ENCODE measurements around the gene FUT3.

FUT3 gene

GRCh38 chr19:5814852-5815246 is 36.4 kb downstream of the FUT3 start:
- FAIRE-seq: no peak
- DNase-seq (ENCODE audit: insufficient read length, low spot score): no peak
- no peak for TF ChIP-seq CTCF (IDR thresholded peaks at IDR 0.05; ENCODE audit: insufficient read depth, missing control alignments)

GRCh38 chr19:5814123-5814851 is 37.0 kb downstream of the FUT3 start:
- DNase-seq (ENCODE audit: insufficient read length, low spot score): no peak
- TF ChIP-seq CTCF (IDR thresholded peaks at IDR 0.05; ENCODE audit: insufficient read depth, missing control alignments): no peak
- FAIRE-seq: no peak

- TF ChIP-seq CTCF (IDR thresholded peaks at IDR 0.05; ENCODE audit: insufficient read depth, missing control alignments): no peak
- no peak for FAIRE-seq
Measured at GRCh38 chr19:5811117-5811516, 40.1 kb downstream of the FUT3 start.

DNA sequence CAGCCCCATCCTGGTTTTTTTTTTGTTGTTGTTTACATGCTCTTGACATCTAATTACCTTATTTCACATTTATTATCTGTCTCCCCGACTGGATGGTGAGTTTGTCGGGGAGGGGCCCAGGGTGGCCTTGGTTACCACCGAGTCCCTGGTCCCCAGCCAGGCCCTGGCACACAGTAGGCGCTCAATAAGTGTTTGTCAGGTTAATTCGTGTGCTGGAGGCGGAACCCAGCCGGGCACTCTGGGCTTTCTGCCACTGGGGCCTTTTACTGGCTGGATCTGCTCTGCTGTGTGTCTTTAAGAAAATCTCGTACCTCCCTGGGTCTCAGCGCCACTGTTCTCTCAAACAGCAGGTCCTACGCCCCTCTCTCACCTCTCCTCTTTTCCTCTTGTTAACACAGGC is 41.8 kb downstream of the FUT3 start:
- no peak for TF ChIP-seq CTCF (IDR thresholded peaks at IDR 0.05; ENCODE audit: insufficient read depth, missing control alignments)
- DNase-seq (ENCODE audit: insufficient read length, low spot score) (no peak), FAIRE-seq (no peak)

More at GRCh38 chr19:5811117-5811516, 40.1 kb downstream of the FUT3 start:
- no peak for DNase-seq (ENCODE audit: insufficient read length, low spot score)

DNA sequence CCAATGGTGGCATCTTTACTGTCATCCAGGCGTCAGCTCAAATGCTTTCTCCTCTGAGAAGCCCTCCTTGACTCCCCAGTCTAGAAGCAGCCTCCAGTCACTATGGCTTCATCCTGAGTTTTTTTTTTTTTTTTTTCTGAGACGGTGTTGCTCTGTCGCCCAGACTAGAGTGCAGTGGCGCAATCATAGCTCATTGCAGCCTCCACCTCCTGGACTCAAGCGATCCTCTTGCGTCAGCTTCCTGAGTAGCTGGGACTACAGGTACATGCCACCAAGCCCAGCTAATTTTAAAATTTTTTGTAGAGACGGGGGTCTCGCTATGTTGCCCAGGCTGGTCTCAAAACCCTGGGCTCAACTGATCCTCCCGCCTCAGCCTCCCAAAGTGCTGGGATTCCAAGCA is 42.2 kb downstream of the FUT3 start:
- TF ChIP-seq CTCF (IDR thresholded peaks at IDR 0.05; ENCODE audit: insufficient read depth, missing control alignments): no peak
- no peak for FAIRE-seq
- DNase-seq (ENCODE audit: insufficient read length, low spot score): no peak

DNA sequence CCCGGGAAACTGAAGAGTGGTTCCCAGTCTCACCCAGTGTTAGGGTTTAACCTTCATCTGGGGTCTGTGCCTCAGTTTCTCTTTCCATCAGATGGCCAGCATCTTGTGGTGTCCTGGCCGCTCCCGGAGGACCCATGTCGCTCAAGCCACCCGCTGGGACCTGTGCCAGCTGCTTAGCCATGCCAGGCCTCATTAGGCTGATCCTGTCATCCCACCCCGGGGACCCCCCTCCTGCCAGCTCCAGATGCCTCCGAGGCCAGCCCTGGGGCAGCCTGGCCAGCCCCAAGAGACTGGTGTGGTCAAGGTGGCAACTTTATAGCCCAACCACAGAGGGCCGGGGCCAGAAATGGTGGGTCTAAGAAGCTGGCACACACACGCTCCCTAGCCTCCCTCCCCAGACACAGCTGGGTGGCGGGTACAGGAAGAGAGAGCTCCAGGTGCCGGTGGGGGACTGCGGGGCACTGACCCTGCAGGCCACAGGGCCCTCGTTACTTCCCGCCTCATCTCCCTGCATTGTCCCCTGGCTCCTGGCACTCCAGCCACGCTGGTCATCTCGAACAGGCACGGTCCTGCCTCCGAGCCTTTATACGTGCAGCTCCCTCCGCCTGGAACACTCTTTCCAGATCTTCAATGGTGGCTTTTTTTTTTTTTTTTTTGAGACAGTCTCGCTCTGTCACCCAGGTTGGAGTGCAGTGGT is 43.0 kb downstream of the FUT3 start:
- no peak for FAIRE-seq
- no peak for DNase-seq (ENCODE audit: insufficient read length, low spot score)
- no peak for TF ChIP-seq CTCF (IDR thresholded peaks at IDR 0.05; ENCODE audit: insufficient read depth, missing control alignments)

DNA sequence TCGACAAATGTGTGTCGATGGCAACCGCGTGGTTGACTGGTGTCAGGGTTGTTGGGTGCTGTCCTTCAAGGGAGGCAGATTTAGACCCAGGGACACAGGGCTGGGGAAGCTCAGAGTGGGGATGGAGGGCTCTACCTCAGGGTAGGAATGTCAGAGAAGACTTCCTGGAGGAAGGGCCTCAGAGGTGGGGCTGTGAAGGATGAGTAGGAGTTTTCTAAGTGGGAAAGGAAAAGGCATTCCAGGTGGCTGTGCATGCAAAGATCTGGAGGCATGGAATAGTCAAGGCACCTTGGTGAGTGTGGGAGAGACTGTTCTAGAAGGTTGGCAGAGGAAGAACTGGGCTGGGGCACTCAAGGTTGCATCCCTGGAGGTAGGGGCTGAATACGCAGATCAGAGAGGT is 44.3 kb downstream of the FUT3 start:
- no peak for TF ChIP-seq CTCF (IDR thresholded peaks at IDR 0.05; ENCODE audit: insufficient read depth, missing control alignments)
- DNase-seq (ENCODE audit: insufficient read length, low spot score) (no peak), FAIRE-seq (no peak)

Data from D721Med (cell line).